Loucy (cell line): Measurements from ENCODE around the gene CORO1C.

Experiments
- H2AFZ ChIP-seq: fragments of 200-600 bp; sonication (generic); 2 replicates; pipeline ENCODE4 v1.6.0; 2016; ENCODE audit warnings: antibody characterized with exemption, mild to moderate bottlenecking, low read length, moderate library complexity
- H3F3A ChIP-seq: fragments of 200-600 bp; 2 replicates; pipeline ENCODE4 v1.6.0; 2016; ENCODE audit warnings: antibody characterized with exemption, low read depth, mild to moderate bottlenecking
- H3K27me3 ChIP-seq: fragments of 200-600 bp; sonication (generic); 2 replicates; pipeline ENCODE4 v1.6.1; 2014; ENCODE audit warnings: low read length, mild to moderate bottlenecking; ENCODE audit not compliant: insufficient read depth, poor library complexity, severe bottlenecking
- H3K36me3 ChIP-seq: fragments of 200-600 bp; sonication (generic); 2 replicates; pipeline ENCODE4 v1.6.1; 2016; ENCODE audit warnings: low read length; ENCODE audit not compliant: insufficient read depth
- H3K4me1 ChIP-seq: fragments of 200-600 bp; sonication (generic); 2 replicates; pipeline ENCODE4 v1.5.1; 2014; ENCODE audit warnings: low read length, mild to moderate bottlenecking; ENCODE audit not compliant: insufficient read depth, poor library complexity, severe bottlenecking
- H3K4me2 ChIP-seq: fragments of 200-600 bp; sonication (generic); 2 replicates; pipeline ENCODE4 v1.6.0; 2014; ENCODE audit warnings: antibody characterized with exemption, low read length, low read depth, mild to moderate bottlenecking; ENCODE audit not compliant: poor library complexity, severe bottlenecking
- H3K4me3 ChIP-seq: fragments of 200-600 bp; sonication (generic); 2 replicates; pipeline ENCODE4 v1.5.1; 2014; ENCODE audit warnings: low read length, mild to moderate bottlenecking, mixed read lengths; ENCODE audit not compliant: poor library complexity, severe bottlenecking
- H3K79me2 ChIP-seq: fragments of 200-600 bp; sonication (generic); 2 replicates; pipeline ENCODE4 v1.6.1; 2014; ENCODE audit warnings: low read length; ENCODE audit not compliant: insufficient read depth
- H3K9ac ChIP-seq: fragments of 200-600 bp; sonication (generic); 2 replicates; pipeline ENCODE4 v1.6.0; 2014; ENCODE audit warnings: mild to moderate bottlenecking, low read depth, low read length, moderate library complexity; ENCODE audit not compliant: poor library complexity, severe bottlenecking
- H3K9me2 ChIP-seq: fragments of 200-600 bp; sonication (generic); replicated peaks from 2 replicates; pipeline ENCODE4 v1.6.1; 2016; ENCODE audit warnings: low read depth, low read length, mixed read lengths
- H3K9me3 ChIP-seq: fragments of 200-600 bp; sonication (generic); 2 replicates; pipeline ENCODE4 v1.6.1; 2014; ENCODE audit warnings: mild to moderate bottlenecking, antibody characterized with exemption, low read length, low read depth; ENCODE audit not compliant: insufficient read depth
- H4K20me1 ChIP-seq: fragments of 200-600 bp; sonication (generic); 2 replicates; pipeline ENCODE4 v1.6.0; 2014; ENCODE audit warnings: antibody characterized with exemption, low read length, mild to moderate bottlenecking; ENCODE audit not compliant: insufficient read depth, poor library complexity, severe bottlenecking
- CTCF ChIP-seq: fragments of 200-600 bp; sonication (generic); conservative IDR thresholded peaks from 2 replicates; pipeline ENCODE4 v1.5.1; 2014; ENCODE audit warnings: mild to moderate bottlenecking, antibody characterized with exemption, low read length
- EZH2phosphoT487 ChIP-seq: fragments of 200-600 bp; IDR thresholded peaks from 2 replicates; pipeline ENCODE4 v1.6.1; 2018; ENCODE audit warnings: antibody characterized with exemption, mild to moderate bottlenecking, moderate library complexity, borderline replicate concordance

The CORO1C gene

DNA sequence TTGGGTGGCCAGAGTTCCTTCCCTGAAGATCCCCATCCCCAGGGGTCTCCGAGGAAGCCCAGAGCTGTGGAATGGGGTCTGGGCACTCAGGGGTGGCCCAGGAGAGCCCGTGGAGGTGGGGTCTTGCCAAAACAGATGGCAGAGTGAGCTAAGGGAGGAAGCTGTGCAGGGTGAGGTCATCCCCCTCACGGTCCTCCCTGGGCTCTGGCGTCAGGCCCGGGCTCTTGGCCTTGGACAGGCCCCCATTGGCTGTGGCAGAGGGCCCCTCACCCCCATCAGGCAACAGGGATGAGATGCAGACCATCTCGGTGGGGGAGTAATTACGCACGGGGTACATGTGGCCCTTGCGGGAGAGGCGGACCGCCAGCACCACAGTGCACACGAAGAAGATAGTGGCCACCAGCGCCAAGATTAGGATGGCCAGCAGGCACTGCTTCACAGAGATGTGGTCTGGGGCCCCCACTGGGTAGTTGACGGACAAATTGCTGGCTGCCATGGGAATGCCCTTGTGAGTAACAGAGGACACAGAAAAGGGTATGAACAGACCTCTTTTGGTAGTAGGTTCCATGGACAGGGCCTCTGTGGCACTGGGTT lies 108.3 kb downstream of the CORO1C start:
- Histone ChIP-seq H3F3A (no peaks in the 10 kb centered on the region), H2AFZ (no peak overlapping the region), H3K79me2 (no peaks in the 10 kb centered on the region), H3K9ac (no peak overlapping the region), H3K27me3 (no peaks in the 10 kb centered on the region), H3K9me2 (no peaks in the 10 kb centered on the region), H4K20me1 (no peaks in the 10 kb centered on the region), H3K4me1 (peaks cover 9% of the 10 kb centered on the region), H3K36me3 (no peaks in the 10 kb centered on the region), H3K4me2 (no peak overlapping the region), H3K4me3 (no peak overlapping the region), H3K9me3 (no peaks in the 10 kb centered on the region)
- no peak for TF ChIP-seq CTCF
- TF ChIP-seq EZH2phosphoT487, result no peak

- Histone ChIP-seq H3K9me2 (no peaks in the 10 kb centered on the region), H4K20me1 (no peaks in the 10 kb centered on the region), H3K4me3 (no peak overlapping the region), H3K27me3 (no peaks in the 10 kb centered on the region), H3F3A (no peaks in the 10 kb centered on the region), H3K36me3 (no peaks in the 10 kb centered on the region), H3K4me1 (peaks cover 12% of the 10 kb centered on the region), H3K79me2 (no peaks in the 10 kb centered on the region), H3K4me2 (no peak overlapping the region), H2AFZ (no peak overlapping the region), H3K9ac (no peak overlapping the region), H3K9me3 (no peaks in the 10 kb centered on the region)
- no peak for TF ChIP-seq EZH2phosphoT487
- TF ChIP-seq CTCF, result no peak
Measured at GRCh38 chr12:108622421-108622820, 108.9 kb downstream of the CORO1C start.

GRCh38 chr12:108621161-108621560 lies 110.2 kb downstream of the CORO1C start:
- peaks cover 23% of the 10 kb centered on the region for H3K4me1 ChIP-seq
- H3K4me2 ChIP-seq, result no peak overlapping the region
- H3K36me3 ChIP-seq, result no peaks in the 10 kb centered on the region
- H3K79me2 ChIP-seq, result no peaks in the 10 kb centered on the region
- H2AFZ ChIP-seq, result no peak overlapping the region
- H3K27me3 ChIP-seq, result no peaks in the 10 kb centered on the region
- no peaks in the 10 kb centered on the region for H4K20me1 ChIP-seq
- H3K4me3 ChIP-seq, result no peak overlapping the region
- no peak overlapping the region for H3K9ac ChIP-seq
- TF ChIP-seq EZH2phosphoT487, result no peak
- TF ChIP-seq CTCF, result no peak
- no peaks in the 10 kb centered on the region for H3K9me2 ChIP-seq
- H3K9me3 ChIP-seq, result no peaks in the 10 kb centered on the region
- H3F3A ChIP-seq, result no peaks in the 10 kb centered on the region
